Hematopoietic multipotent progenitor cell treated with erythropoietin and hydrocortisone succinate and interleukin-3 and kit ligand, for 6 days (in vitro differentiated cells): ENCODE results near the gene MACF1.
A peak's percentile ranks its signal among the peaks of the same experiment; 100 is the strongest.
"Not testable (repeated sequence)": the region's sequence is repeated elsewhere in the genome, so short reads cannot be mapped to it uniquely, and the experiment has no call there.

Experiments used
- DNase-seq: peaks from one replicate; pipeline ENCODE4 v3.0.0-alpha.2; 2015

MACF1 gene

DNA sequence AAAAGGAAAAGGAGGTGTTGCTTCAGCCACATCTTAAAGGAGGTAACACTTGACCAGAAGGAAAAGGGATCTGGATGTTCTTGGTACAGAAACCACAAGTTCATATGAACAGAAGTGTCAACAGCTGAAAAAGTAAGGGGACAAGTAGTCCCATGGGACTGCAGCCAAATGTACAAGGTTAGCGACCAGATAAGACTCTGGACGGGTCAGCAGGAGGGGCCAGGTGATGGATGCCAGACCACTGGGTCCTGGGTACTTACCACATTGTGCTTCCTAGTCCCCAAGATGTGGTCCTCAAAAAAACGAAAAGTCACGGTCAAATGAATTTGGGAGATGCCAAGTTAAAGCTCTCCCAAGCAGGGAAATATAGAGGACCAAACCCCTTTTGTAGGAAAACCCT is 270.3 kb downstream of the MACF1 start:
- DNase-seq: no peak

DNA sequence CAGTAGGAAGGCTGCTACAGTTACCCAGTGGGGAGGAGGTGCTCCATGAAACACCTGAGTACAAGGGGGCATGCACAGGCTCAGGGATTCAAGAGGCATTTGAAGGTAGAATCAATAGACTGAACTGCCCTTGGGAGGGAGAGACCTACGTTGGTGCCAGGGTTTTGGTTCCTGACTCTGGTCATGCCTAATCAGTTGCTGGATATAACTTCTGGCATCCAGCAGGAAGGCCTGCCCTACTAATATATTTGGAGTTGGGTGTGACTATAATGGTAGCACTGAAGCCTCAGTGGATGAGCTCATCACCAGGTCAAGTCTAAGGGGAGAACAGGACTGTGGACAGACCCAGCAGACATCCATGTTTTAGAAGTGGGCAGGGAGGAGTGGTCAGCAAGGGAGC is 271.1 kb downstream of the MACF1 start:
- not testable (repeated sequence) for DNase-seq

DNA sequence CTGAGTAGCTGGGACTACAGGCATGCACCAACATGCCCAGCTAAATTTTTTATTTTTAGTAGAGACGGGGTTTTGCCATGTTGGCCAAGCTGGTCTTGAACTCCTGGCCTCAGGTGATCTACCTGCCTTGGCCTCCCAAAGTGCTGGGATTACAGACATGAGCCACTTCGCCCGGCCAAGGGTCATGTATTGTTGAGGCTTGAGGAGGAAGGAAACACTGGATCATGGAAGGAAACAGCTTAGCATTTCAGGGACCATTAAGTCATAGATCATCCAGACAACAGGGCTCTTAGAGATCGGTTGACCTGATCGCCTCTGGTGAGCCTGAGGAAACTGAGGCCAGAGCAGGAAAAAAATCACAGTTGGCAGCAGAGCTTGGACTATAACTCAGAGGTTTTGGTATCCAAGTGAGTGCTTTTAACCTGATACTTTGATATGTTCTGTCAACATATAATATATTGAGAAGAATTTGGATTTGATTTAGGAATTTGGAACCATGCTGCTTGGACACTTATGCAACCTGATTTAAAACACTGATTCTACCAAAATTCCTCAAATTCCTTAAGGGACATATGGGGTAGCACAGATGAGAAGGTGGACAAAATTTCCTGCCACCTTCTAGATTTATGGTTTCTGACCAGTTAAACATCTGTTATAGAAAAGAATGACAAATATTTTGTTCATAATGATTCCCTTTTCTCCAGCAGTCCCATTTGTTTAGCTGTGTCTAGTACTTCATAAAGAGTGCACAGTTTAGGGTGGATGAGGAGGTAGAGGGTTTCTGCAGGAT is 273.8 kb downstream of the MACF1 start:
- no peak for DNase-seq

DNA sequence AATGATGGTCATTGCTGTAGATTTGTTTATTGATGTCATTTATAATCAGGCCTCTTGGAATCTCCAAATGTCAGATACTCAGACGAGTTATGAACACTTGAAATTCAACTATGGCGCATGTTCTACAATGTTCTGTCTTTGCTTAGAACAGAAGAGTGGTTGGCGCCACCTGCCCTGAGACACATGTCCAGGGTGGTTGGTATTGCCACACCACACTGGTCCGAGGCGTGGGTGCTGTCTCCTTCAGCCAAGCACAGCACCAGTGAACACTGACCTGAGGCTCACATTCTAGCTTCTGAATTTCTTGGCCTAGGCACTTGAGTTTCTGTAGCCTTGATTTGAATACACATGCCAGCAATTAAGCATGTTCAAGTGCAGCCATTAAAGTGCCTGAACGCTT is 276.8 kb downstream of the MACF1 start:
- no peak for DNase-seq

DNA sequence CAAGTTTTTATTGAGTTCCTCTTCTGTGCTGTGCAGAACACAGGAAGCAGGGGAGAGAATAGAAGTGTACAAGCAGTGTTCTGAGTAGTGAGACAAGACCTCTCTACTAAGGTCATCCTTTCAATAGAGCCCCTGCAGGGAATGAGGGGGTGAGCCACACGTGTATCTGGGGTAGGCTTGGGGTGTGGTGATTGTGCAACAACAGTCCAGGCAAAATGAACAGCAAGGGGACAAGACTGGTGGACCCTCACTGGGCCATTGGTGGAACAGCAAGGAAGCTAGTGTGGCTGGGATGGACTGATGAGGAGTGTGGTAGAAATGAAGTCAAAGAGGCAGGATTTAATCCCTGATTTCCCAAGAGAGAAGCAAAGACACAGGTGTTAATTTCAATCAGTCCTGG is 278.8 kb downstream of the MACF1 start:
- no peak for DNase-seq

DNA sequence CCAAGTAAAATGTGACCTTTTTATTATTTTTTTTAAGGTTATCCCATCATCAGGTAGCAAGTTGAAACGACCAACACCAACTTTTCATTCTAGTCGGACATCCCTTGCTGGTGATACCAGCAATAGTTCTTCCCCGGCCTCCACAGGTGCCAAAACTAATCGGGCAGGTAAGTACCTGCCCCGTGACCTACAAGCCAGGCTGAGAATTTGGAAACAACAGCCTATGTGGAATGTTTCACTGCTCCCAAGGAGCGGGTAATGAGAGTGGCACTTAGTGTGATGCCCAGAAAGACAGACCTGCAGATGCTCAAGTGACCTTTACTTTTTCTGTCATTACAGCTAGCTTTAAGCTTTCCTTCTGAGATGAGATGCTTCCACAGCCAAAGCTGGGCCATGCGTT is 280.1 kb downstream of the MACF1 start:
- DNase-seq: no peak

DNA sequence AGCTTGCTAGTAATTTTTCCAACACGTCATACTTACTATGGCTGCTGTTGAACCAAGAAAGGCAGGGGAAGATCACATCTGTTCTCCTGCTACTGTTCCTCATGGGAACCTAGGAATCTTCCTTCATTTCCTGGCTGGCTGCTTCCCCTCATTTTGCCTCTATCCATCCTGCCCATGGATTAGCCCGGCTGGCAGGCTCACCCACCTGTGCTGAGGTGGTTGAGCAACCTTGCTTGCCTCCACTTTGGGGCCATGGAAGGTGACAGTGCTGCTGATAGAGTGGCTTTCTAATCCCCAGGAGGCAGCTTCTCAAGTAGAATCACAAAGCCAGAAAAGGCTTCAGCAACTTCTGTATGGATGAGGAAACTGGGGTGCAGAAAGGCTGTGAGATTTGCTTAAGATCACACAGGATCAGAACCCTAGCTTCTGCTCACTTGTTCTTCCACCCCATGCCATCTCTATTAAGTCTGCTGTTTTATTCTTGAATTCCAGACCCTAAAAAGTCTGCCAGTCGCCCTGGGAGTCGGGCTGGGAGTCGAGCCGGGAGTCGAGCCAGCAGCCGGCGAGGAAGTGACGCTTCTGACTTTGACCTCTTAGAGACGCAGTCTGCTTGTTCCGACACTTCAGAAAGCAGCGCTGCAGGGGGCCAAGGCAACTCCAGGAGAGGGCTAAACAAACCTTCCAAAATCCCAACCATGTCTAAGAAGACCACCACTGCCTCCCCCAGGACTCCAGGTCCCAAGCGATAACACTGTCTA is 280.7 kb downstream of the MACF1 start:
- no peak for DNase-seq

DNA sequence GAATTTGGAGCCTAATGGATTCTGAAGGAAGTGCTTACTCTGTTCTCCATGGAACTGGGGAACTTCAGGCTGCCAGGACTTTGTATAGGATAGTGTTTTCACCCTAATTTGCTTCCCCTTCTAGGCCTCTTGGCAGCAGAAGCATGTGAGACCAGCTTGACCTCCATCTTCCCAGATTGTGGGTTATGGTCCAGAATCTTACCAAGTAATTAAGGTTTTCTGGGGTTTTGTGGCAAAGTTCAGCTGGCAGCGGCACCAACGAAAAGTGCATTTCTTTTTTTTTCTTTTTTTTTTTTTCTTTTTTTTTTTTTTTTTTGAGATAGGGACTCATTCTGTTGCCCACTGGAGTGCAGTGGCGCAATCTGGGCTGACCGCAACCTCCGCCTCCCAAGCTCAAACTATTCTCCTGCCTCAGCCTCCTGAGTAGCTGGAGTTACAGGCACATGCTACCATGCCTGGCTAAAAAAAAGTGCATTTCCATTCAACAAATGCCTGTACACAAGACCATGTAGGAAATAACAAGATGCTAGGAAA is 283.6 kb downstream of the MACF1 start:
- DNase-seq: no peak

DNA sequence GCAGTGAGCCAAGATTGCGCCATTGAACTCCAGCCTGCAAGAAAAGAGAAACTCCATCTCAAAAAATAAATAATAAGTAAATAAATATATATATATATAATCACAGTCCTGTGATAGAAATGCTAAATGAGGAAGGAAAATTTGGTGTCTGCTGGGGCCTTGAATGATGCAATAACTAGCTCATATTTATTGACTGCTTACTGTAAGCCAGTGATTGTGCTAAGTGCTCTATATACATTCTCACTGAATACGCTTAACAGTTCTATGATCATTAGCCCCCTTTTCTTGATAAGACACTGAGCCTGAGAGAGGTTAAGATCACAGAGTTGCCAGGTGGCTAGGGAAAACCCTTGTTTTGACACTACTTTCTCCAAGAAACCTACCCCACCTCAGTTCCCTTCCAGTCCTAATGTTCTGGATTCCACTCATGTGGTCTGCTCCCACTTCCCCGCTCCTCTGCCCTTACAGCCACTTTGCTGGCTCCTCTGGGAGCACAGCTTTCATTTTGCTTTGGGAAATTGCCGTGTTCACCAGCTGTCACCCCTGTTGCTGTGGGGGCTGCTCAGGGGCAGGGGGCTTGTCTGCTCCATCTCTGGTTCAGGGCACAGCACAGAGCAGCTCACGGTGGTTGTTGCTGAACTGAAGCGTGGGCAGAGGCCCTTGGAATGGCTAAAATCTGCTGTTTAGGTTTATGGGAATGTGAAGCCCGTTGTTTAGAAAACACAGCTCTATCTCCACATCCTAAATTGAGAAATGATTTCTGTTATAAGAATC is 284.5 kb downstream of the MACF1 start:
- peak; percentile 29 for DNase-seq

DNA sequence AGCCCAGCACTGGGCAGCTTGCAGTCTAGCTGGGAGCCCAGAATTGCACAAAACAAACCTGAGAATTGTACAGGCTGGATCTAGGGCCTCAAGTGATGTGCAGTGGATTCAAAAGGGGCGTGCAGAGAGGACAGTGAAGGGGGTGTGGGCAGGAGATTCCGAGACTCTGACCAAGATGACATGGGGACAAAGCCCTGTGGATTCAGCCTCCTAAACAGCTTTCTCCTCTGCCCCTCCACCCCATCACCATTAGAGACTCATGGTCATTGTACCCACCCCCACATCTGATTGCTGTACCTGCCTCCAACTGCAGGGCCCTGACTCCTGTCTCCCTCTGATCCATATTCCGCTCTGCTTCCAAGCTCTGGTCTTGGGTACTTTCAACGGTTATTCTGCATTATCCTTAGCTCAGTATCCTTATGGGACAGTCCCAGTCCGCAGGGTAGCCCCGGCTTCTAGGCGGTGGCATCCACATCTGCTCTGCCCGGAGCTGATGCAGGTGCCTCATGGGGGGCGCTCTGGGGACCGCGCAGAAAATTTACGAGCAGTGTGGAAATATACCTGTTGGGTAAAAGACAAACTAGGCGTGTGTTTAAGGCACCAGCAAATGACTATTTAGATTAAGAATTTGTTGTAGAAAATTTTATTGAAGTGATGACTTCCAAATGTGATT is 285.2 kb downstream of the MACF1 start:
- no peak for DNase-seq

DNA sequence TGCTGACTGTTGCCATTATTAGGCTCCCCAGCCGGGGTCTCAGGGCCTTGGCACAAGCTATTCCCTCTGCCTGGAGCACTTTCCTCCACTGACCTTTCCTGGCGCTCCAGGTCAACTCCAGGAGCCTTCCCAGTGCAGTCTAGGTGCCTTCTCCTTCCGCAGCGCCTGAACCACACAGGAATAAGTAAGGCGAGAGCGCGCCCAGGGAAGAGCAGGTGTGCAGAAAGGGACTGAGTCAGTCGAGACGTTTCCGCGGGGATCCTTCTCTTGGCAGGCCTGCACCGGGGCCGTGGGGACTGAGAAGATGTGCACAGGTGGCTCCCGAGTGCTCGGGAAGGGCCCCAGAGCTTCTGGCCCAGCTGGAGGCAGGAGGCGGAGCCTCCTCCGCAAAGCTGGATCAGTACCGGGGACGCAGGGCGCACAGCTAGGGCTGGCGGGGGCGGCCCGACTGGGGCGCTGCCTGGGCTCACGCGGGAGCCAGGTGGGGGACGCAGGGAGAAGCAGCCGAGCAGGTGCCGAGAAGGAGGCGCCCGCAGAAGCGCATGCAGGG is 286.2 kb downstream of the MACF1 start:
- no peak for DNase-seq

DNA sequence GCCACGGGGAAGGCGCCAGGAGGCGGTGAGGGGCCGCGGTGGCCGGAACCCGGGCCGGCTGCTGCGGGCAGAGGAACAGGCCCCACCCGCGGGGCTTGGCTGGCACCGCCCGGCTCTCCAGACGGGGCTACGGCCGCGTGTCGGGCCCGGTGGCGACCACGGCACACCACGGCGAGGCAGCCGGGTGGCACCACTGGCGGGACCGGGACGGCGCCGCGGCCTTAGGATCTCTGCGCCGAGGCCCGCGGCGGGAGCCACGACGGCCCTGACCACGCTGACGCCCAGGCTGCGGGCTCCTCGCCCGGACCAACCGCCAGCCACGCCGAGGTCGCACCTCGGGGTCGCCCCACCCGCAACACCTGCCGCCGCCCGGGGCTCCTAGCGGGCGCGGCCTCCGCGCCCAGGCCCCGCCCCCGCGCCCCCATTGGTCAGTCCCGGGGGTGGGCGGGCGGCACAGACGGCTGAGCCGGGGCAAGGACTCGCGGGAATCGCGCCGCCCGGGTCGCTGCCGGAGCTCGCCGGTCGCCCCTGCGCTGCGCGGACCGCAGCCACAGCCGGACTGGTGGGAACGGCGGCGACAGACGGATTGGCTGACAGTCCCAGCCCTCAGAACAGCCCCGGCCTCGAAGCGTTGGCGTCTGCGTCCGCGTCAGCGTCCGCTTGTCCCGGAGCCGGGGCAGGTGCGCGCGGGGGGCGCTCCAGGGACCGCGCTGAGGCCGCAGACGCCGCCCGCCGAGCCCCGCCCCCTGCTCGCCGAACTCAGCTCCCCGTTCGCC is 286.8 kb downstream of the MACF1 start, which contains the start of gene BMP8A:
TSS of gene BMP8A (plus strand) at position 491 of the 776 bp plus-strand sequence. CDS start 356 bp downstream, outside the sequence.
- peak; percentile 76 for DNase-seq

DNA sequence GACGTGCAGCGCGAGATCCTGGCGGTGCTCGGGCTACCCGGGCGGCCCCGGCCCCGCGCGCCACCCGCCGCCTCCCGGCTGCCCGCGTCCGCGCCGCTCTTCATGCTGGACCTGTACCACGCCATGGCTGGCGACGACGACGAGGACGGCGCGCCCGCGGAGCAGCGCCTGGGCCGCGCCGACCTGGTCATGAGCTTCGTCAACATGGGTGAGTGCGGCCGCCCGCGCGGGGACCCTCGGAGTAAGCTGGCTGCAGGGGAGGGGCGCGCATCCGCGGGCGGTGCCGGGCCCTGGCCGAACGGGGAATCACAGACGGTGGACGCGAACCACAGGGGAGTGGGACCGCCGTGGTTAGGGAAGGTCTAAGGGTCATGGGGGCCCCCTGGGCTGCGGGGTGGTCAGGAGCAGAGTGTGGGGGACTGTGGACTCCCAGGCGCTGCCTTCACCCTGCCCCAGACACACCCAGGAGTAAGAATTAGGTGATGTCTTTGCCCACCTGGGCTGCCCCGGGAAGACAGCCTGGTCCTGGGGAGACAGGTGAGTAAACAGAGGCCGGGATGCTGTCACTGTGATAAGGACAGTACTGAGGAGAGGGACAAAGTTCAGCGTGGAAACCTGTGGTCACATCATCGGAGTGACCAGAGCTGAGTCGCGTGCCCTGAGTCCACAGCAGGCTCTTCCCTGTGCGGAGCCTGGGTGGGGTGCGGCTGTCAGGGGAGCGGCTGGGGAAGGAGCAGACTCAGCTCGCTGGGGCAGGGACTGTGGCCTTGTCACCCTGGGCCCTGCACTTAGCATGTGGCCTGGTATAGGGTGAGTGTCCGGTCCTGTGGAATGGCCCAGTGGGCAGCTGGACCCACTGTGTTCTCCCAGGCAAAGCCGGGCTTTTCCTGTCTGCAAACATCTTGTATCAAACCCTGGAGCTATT is 287.9 kb downstream of the MACF1 start:
- not testable (repeated sequence) for DNase-seq

DNA sequence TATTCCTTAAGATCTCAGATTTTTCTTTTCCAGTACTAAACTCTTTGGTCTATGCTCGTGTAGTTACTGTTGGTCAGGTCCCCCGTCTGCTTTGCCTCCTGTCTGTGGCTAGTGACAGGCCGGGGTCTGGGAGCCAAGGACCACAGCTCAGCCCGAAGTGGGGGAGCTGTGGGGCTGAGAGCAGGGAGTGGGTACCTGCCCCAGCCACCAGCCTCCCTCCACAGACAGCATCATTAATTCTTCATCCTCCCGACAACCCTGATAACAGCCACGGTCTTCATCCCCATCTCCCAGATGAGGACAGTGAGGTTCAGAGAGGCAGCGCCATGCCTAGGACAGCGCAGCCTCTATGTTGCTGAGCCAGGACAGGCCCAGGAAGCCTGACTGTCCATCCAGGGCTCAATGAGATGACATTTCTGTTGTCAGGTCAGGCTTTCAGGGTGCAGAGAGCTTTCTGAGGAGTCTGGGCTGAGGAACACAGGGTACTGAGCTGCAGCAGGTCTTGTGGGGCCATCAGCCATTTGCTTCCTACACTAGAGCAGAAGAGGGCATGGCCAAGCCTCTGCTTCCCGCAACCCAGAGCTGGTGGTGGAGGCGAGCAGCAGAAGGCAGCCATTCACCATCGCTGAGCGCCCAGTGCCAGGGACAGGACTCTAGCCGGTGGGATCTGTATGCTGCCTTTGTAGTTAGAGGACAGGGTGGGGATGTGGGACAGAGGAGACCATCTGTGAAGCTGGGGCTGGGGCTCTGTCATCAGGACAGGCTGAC is 288.7 kb downstream of the MACF1 start:
- DNase-seq: not testable (repeated sequence)

DNA sequence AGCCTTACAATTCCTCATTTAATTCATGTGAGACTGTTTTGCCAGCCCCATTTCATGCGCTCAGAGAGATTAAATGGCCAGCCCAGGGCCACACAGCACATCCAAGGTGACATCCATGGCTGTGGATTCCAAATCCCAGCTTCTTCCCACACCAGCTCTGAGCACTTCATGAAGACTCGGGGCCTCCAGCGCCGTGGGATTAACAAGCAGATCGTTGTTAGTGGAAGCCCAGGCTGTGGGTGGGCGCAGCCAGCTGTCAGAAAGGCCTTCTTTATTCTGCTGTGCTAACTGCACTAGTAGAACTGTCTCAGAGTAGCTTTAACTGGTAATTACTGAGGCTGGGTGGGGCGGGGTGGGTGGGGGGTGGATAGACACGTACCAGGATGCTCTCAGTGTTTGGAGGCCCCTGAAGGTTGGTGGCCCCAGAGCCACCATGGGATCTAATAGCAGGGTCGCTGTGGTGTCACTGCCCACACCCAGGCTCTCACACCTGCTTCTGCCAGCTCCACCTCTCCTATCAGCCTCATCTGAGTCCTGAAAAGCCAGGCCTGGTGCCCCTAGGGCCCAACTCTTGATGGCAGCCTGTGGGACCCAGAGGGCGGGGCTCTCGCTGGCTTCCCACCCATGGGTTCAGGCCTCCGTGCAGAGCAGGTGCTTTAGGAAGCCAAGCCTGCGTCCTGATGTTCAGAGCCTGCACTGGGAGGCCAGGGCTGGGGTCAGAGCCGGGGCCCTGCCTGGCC is 290.3 kb downstream of the MACF1 start:
- DNase-seq: no peak

DNA sequence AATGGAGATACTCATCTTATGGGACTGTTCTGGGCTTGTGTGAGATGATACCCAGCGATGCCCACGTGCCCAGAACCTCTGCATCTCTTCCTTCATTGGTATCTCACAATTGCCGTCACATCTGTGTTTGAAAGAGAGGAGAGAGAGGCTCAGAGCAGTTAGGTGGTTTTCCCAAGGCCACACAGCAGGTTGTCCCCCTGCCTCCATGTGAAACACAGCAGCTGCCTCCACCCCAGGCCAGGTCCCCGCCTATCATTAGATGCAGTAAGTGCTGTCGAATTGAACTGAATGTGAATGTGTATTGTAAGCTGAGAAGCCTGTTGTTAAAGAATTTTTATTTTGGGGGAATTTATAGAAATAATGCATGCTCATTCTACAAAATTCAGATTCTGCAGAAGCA is 292.0 kb downstream of the MACF1 start:
- DNase-seq: not testable (repeated sequence)

DNA sequence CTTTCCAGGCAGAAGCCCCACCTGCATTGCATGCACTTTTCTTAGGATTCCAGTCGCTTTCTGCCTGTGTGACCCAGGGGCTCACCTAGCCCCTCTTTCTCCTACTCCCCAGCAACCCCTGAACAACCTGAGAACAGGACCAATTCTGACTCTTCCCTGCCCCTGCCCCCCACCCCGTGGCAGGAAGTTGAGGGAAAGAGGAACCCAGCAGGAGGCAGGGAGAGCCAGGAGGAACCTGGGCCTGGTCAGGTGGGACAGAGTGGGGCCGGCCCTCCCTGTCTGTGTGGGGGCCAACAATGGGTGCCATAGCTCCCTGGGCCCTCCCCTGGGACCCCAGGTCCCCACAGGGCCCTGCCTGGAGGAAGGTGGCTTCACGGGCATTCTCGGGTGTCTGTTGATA is 293.1 kb downstream of the MACF1 start:
- DNase-seq: no peak

DNA sequence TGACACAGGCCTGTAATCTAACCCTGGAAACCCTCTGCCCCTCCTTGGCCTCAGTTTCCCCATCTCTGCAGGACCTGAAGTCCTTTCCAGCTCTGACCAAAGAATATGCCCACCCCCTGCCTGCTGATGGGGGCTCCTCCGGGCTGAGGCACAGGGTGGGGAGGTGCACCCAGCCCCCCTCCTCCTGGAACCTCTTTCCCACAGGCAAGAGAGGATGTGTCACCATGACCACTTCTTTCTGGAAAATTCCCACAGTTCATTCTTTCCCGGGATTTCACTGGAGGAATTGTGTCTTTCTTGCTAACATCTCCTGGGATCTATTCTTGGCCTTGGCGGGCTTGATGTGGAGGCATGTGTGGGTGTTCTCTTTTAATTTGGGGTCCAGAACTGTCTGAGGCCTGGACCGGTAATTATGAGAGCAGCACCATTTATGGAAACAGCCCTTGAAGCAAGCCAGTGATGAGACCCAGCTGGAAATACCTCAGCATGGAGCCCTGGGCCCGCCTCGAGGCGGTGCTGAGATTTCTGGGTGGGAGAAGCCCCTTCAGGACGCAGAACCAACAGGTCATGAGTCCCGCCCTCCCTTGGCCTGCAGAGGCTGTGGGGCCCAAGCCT is 293.7 kb downstream of the MACF1 start:
- DNase-seq: not testable (repeated sequence)
